ENCODE results near the gene DHX58.
A peak's percentile ranks its signal among the peaks of the same experiment; 100 is the strongest.

DHX58 gene

DNA sequence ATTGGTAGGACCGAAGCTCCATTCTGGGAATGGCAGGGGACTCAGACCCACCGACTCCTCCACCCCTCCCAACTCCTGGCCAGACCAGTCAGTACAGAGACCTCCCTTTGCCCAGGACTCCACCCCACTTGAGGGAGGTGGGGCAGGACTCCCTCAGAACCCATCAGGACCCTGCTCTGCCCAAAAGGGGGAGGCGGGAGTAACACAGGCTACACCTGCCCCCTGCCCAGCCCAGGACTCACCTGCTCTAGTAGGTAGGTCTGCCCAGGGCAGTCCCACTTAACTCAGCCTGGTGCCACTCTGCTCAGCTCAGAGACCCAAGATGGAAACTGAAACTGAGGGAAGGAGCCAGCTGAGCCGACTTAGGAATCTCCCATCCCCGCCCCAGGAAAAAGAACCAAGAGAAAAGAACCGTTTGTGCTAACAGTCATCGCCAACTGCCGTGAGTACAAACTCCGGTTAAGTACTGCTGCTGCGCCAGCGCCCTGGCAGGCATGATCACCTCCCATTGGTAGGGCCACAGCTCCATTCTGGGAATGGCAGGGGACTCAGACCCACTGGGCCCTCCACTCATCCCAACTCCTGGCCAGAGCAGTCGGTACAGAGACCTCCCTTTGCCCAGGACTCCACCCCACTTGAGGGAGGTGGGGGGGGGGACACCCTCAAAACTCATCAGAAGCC lies 503 bp downstream of the DHX58 start:
- peak overlapping the region; percentile 28 for H3K4me3 ChIP-seq (replicated peaks; ENCODE audit: insufficient read depth, low read length)
- TF ChIP-seq SPI1 (IDR thresholded peaks at IDR 0.05; ENCODE audit: borderline replicate concordance, low read depth) (no peak), POLR2AphosphoS5 (IDR thresholded peaks at IDR 0.05; ENCODE audit: low read depth) (no peak), GABPA (IDR thresholded peaks at IDR 0.05; ENCODE audit: low read depth) (no peak)
- TF ChIP-seq, protein P1, sequence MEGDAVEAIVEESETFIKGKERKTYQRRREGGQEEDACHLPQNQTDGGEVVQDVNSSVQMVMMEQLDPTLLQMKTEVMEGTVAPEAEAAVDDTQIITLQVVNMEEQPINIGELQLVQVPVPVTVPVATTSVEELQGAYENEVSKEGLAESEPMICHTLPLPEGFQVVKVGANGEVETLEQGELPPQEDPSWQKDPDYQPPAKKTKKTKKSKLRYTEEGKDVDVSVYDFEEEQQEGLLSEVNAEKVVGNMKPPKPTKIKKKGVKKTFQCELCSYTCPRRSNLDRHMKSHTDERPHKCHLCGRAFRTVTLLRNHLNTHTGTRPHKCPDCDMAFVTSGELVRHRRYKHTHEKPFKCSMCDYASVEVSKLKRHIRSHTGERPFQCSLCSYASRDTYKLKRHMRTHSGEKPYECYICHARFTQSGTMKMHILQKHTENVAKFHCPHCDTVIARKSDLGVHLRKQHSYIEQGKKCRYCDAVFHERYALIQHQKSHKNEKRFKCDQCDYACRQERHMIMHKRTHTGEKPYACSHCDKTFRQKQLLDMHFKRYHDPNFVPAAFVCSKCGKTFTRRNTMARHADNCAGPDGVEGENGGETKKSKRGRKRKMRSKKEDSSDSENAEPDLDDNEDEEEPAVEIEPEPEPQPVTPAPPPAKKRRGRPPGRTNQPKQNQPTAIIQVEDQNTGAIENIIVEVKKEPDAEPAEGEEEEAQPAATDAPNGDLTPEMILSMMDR (IDR thresholded peaks at IDR 0.05; ENCODE audit: insufficient read depth, low read length) = no peak
- TF ChIP-seq, protein P2, sequence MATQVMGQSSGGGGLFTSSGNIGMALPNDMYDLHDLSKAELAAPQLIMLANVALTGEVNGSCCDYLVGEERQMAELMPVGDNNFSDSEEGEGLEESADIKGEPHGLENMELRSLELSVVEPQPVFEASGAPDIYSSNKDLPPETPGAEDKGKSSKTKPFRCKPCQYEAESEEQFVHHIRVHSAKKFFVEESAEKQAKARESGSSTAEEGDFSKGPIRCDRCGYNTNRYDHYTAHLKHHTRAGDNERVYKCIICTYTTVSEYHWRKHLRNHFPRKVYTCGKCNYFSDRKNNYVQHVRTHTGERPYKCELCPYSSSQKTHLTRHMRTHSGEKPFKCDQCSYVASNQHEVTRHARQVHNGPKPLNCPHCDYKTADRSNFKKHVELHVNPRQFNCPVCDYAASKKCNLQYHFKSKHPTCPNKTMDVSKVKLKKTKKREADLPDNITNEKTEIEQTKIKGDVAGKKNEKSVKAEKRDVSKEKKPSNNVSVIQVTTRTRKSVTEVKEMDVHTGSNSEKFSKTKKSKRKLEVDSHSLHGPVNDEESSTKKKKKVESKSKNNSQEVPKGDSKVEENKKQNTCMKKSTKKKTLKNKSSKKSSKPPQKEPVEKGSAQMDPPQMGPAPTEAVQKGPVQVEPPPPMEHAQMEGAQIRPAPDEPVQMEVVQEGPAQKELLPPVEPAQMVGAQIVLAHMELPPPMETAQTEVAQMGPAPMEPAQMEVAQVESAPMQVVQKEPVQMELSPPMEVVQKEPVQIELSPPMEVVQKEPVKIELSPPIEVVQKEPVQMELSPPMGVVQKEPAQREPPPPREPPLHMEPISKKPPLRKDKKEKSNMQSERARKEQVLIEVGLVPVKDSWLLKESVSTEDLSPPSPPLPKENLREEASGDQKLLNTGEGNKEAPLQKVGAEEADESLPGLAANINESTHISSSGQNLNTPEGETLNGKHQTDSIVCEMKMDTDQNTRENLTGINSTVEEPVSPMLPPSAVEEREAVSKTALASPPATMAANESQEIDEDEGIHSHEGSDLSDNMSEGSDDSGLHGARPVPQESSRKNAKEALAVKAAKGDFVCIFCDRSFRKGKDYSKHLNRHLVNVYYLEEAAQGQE (IDR thresholded peaks at IDR 0.05; ENCODE audit: insufficient replicate concordance, low read depth) = no peak
- H3K27ac ChIP-seq (replicated peaks) = peak overlapping the region; percentile 55
- H3K27me3 ChIP-seq (ENCODE audit: insufficient read depth, poor library complexity, severe bottlenecking) = no peaks in the 10 kb centered on the region
- no peak for DNase-seq (ENCODE audit: low read depth in 1 of 2, low spot score in 1 of 2)

DNA sequence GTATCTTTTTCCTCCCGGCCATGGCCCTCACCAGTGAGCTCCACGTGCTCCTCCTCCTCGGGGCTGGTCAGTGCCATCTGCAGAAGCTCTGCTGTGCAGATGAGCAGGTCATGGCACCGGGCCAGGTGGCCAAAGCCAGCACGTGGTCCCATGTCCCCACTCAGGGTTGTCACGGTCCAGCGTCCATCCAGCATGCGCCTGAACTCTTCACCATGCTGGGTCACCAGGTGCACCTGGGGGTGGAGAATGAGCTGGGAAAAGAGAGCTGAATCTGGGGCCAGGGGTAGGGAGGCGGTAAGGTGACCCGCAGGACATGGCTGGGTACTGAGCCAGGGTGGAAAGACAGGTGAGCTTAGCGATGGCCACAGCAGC lies 1.3 kb downstream of the DHX58 start:
- no peak for TF ChIP-seq GABPA (IDR thresholded peaks at IDR 0.05; ENCODE audit: low read depth)
- TF ChIP-seq SPI1 (IDR thresholded peaks at IDR 0.05; ENCODE audit: borderline replicate concordance, low read depth) = no peak
- no peak for TF ChIP-seq POLR2AphosphoS5 (IDR thresholded peaks at IDR 0.05; ENCODE audit: low read depth)
- TF ChIP-seq, protein P2 (IDR thresholded peaks at IDR 0.05; ENCODE audit: insufficient replicate concordance, low read depth) = no peak
- TF ChIP-seq, protein P1 (IDR thresholded peaks at IDR 0.05; ENCODE audit: insufficient read depth, low read length) = no peak
- no peak for DNase-seq (ENCODE audit: low read depth in 1 of 2, low spot score in 1 of 2)
- no peak overlapping the region for H3K27ac ChIP-seq (replicated peaks)
- H3K27me3 ChIP-seq (ENCODE audit: insufficient read depth, poor library complexity, severe bottlenecking) = no peaks in the 10 kb centered on the region
- no peak overlapping the region for H3K4me3 ChIP-seq (replicated peaks; ENCODE audit: insufficient read depth, low read length)

DNA sequence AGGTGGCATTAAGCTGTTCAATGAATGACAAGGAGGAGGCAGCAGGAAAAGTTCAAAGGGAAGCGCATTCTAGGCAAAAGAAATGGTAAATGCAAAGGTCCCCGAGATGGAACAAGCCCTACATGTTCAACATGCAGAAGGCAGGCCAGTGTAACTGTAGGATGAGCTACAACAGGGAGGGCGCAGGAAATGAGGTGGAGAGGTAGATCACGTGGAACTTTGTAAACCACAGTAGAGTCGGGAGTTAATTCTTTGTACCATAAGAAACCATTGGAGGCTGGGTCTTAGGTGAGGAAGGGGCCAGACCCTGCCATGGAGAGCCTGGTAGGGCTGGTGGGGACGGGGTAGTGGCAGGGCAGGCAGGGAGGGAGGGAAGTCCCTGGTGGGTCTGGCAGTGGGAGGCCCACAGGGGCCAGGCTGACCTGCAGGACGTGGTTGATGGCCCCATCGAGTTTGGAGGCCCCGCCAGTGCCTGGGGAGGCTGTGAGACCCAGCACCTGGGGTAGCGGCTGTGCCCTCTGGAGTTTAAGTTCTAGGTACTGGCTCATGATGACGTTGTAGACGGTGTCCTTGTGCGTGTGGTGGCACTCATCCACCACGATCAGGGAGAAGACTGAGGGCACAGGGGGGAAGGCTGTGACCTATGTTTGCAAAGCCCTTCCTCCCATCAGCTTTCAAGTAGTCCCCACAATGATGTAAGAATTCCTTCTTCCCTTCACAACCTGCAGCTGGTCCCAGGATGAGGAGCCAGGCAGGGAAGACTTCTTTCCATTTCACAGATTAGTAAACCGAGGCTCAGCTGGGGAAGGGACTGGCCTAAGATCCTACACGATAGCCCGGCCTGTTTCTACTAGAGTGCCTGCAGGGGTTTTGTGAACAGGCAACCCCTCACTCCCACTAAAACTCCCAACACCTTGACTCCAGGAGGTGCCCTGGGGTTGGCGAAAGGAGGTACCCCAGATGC lies 1.9 kb downstream of the DHX58 start:
- H3K4me3 ChIP-seq (replicated peaks; ENCODE audit: insufficient read depth, low read length) = no peak overlapping the region
- no peaks in the 10 kb centered on the region for H3K27me3 ChIP-seq (ENCODE audit: insufficient read depth, poor library complexity, severe bottlenecking)
- no peak for TF ChIP-seq POLR2AphosphoS5 (IDR thresholded peaks at IDR 0.05; ENCODE audit: low read depth)
- TF ChIP-seq SPI1 (IDR thresholded peaks at IDR 0.05; ENCODE audit: borderline replicate concordance, low read depth) = no peak
- TF ChIP-seq, protein P1 (IDR thresholded peaks at IDR 0.05; ENCODE audit: insufficient read depth, low read length) = no peak
- TF ChIP-seq GABPA (IDR thresholded peaks at IDR 0.05; ENCODE audit: low read depth) = no peak
- TF ChIP-seq, protein P2 (IDR thresholded peaks at IDR 0.05; ENCODE audit: insufficient replicate concordance, low read depth) = no peak
- no peak for DNase-seq (ENCODE audit: low read depth in 1 of 2, low spot score in 1 of 2)
- H3K27ac ChIP-seq (replicated peaks) = no peak overlapping the region

Data from HL-60 (cell line).